ENCODE measurements around the gene TTLL8.

Gene TTLL8

DNA sequence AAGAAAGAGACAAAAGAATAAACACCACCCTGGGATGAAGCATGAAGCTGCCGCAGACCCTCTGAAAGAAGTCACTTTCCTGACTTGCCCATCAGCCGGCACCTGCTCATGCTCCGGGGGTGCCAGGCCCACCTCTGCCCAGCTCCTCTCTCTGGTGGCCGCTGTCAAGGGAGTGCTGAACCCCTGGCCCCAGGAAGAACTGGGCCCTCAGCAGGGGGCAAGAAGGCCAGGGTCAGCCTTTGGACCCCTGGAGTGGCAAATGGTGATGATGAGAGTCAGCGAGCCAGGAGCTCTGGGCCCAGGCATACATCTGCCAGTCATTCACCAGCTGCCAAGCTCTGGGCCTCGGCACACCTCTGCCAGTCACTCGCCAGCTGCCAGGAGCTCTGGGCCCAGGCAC lies 17.4 kb downstream of the TTLL8 start:
- no peak for DNase-seq

DNA sequence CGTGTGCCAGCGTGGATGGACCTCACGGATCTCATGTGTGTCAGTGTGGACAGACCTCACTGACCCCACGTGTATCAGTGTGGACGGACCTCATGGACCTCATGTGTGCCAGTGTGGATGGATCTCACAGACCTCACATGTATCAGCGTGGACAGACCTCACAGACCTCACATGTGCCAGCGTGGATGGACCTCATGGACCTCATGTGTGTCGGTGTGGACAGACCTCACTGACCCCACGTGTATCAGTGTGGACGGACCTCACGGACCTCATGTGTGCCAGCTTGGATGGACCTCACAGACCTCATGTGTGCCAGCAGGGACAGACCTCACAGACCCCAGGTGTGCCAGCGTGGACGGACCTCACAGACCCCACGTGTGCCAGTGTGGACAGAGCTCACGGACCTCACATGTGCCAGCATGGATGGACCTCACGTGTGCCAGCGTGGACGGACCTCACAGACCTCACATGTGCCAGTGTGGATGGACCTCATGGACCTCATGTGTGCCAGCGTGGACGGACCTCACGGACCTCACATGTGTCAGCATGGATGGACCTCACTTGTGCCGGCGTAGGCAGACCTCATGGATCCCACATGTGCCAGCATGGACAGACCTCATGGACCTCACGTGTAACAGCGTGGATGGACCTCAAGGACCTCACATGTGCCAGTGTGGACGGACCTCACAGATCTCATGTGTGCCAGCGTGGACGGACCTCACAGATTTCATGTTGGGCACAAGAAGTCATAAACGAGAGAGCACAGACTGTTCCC lies 18.2 kb downstream of the TTLL8 start:
- no peak for DNase-seq

DNA sequence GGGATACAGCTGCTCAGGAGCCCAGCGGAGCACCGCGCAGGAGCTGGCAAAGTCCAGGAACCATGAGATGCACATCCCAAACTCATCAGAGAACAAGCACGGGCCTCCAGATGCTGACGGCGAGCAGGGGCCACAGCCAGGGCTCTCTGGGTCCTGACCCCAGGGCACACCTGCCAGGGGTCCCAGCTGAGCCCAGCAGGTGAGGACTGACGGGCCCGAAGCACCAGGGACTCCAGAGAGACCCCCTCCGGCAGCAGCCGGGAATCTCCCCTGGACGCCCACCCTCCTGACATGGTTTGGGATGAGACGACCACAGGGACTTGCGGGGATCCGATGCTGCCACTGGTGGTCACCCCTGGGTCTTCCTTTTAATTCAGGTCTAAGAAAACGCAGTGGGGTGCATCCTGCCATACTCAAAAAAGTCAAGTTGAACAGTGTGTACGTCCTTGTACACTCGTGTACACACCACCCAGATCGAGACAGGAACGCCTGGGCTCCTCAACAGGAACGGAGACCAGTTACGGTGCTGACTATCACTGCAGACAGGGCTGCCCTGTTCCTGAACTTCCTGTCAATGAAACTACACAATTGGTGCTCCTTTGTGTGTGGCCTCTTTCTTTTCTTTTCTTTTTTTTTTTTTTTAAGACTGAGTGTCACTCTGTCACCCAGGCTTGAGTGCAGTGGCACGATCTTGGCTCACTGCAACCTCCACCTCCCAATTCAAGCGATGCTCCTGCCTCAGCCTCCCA lies 21.9 kb downstream of the TTLL8 start:
- no peak for DNase-seq

DNA sequence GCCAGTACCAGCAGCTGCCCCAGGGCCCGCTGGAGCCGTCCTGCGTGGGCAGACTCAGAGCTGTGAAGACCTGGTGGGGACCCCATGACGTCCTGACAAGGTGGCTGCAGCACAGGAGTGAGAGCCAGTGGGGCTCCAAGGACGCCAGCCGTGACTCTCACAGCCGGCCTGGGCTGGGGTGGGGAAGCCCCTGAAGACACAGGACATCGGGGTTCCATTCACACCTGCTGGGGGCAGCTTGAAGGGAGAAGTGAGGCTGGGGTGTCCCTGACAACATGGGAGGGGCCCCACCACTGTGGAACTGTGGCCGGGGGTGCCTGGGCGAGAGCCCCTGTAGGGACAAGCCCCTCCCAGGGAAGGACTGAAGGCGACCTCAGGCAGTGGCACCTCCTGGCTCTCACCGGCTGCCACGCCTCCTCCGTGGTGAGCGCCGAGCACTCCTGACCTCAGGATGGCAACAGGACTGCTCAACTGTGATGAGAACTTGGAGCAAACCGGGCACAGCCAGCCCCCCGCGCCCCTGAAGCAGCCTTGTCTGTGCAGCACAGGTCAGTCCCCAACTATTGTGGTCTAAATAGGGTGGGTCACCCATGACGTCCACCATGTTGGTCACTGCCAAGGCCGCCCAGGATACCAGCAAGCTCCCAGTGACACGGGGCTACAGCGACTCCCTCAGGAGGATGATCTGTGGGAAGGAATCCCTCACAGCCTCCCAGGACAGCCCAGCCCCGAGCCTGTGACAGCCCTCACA lies 22.8 kb downstream of the TTLL8 start:
- no peak for DNase-seq

DNA sequence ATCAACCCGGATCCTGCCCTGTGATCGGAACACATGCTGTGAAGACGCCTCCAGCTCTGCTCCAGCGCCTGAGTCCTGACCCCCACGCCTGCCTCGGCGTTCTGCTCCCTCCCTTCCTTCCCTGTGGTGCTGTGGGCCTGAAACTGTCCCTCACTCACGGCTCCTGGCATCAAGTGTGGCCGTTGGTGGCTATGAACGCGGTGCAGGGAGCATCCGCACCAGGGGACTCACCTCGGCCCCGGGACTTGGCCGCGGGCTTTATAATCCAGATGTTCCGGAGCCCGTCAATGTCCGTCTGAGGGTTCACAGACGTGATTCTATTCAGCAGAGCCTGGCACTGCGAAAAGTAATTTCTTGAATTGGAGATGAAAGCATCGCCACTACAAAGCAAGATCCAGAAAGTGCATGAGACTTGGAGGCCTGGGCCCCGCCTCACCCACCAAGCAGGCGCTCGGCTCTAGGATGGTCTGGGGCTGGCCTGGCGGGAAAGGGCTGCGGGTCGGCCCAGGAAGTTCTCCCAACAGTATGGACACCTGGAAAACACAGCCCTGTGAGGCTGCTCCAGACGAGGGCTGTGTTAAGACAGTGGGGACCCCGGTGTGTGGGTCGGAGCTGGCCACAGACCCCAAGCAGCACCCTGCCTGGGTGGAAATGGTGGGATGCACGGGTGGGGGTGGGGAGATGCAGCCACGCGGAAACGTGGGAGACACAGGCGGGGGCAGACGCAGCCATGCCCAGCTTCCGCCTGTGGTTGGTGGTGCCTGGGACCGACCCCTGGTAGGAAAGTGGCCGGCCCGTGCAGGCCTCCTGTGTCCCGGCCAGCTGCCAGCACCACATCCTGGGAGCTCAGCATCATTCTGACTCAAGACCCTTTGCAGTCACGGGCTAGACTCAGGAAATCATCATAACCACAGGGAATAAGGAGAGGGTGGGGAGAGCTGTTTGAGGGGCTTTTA lies 23.7 kb downstream of the TTLL8 start:
- DNase-seq: no peak

DNA sequence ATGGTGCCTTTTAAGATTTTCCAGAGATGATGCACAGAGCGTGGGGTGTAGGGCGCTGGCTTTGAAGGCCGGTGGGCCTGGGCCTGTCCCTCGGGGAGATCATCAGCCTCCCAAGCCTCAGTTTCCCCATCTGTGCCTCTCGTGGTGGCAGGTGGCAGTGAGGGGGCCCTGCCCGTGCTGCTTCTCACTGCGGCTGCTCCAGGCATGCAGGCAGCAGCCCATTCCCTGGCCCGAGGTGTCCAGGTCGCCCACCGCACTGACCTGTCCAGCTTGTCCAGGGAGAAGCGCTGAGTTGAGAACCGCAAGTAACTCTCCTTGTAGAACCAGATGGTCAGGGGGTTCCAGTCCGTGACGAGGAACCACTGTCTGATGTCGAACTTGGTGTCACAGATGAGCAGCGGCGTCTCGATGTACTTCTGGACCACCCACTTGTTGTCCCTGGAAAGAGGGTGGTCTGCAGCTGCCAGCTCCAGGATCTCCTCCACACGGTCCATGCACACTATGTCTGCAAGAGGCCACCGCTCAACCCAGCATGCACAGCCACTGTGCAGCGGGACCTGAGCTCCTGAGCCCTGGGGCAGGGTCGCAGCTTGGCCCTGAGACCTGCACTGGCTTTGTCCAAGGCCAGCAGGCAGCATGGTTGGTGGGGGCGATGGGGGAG lies 25.0 kb downstream of the TTLL8 start:
- no peak for DNase-seq

DNA sequence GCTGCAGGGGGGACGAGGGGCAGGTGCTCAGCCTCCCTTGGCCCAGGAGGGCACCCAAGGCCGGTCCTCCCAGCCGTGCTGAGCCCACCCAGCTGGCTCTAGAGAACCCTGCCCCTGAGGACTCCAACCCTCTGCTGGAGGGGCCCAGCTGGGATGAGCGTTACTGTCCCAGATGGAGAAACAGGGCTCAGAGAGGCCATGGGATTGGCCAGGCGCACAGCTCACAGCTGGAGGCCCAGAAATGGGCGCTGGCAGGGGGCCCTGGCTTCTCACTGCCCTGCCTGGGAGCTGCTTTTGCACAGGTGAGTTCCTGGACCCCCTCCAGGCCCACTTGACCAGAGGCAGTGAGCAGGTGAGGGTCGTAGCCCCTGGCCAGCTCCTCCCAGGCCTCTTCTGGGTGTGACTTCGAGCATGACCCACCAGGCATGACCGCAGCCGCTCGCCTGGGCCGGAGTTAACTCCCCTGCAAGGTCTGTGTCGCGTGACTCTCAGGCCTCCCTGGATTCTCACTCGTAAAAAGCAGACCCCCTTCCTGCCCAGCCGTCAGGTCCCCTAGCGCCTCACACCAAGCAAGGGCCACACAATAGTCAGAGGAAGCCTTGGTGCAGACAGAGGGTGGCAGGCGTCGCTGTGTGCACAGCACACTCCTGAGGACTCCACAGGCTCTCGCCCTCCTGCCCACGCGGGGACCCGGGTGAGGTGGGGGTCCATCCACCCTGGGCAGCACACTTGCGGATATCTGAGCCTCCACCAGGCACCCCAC lies 25.8 kb downstream of the TTLL8 start:
- DNase-seq: no peak

DNA sequence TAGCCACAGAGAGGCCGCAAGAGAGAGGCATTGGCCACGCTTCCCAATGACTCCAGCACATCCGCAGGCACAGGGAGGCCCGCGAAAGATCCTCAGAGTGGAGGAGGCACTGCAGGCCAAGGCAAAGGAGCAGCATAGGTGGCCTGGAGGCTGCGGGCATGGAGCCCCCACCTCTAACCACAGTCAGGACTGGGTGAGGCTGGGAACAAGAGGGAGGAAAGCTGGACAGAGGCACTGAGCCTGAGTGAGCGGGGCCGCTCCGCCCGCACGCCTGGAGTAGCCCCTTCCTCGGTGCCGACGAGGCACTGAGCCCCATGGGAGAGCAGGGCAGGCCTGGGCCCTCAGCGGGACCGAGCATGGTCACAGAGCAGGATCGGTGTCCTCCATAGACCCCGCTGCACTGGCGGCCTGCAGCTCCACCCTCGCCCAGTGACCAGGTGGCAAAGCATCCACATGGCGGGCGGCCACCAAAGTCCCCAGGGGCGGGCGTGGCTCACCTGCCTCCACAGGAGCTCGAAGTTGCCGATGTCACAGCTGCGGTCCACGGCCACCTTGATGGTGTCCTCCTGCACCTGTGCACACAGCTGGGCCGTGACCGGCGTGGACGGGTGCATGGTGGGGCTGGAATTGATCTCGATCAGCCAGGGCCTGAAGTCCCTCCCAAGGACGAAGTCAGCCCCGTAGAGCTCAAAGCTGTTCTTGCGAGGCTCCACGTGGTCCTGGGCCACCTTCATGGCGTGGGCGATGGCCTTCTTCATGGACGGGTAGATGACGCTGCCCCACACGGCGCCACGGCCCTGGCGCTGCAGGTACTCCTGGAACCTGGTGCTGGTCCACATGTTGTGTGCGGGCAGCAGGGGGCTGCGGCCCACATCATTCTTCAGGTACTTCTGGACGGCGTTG lies 26.7 kb downstream of the TTLL8 start:
- DNase-seq: no peak

DNA sequence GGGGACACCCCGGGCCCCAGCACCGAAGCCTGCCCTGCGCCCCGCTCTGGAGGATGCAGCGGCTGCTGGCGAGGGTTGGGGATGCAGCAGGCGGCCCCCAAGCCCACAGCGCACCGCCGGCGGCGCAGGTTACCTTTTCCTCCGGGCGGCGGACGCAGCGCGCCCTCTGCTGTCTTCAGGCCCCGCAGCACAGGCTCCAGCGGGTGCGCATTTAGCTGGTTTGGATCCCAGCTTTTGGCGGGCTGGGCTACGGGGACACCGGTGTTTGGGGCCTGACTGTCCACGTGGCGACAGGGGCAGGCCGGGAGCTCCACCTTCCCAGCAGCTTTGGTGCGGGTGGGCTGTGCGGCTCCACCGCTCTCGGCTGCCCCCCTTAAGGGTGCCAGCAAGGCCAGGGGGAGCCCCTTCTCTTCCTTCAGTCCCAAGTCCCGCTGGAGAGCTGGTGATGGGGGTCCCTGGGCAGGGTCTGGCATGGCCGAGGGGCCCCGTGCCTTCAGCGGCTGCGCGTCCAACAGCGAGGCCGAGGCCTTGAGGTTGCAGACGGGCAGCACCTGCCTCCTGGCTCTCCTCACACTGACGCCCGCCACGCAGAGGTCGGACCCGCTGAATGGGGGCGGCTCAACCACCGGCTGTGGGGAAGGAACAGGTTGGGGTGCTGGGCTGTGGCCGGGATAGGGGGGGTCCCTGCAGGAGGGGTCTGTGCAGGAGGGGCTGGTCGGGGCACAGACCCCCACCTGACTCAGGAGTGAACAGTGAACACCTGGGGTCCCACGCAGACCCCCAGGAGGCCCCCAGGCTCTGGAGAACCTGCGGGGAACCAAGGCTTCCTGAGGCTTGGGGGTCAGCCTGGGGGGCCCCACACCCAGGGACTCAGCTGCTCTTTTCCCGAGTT lies 27.6 kb downstream of the TTLL8 start:
- DNase-seq: peak; percentile 71

DNA sequence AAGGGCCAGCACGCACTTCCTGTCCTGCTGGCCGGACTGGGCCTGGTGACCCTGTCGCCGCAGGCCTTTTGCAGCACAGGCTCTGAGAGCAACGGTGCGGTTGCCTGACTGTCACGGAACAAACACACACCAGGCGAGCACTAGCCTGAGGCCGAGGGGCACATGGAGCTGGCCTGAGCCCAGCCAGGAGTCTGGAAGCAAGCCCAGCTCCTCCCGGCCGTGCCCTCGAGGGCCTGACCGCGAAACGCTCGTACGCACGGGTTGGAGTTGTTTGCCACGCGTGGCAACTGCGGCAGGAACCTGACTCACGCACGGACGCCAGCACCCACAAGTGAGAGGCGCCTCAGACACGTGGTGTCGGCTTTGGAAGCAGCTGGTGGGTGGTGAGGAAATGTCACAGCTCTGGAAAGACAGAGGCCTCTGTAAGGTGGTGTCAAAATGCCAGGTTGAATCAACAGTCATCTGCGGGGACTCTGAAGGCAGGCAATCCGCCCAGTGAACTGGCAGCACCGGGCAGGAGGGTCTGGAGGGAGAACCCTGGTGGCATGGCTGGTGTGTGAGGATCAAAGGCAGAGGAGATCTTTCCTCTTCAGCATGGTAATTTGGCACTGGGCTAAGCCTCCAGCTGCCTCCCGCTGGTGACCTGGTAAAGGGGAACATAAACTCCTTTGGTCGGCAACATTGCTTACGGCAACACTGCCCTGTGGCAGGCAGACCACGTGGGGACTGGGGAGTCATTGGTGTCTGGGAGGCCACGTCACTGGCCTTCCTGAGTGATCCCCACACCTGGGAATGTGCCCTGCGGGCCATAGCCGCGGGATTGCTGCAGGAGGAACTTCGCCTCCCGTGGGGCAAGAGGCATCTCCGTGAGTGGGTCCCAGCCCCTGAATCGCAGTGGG lies 30.2 kb downstream of the TTLL8 start:
- no peak for DNase-seq

DNA sequence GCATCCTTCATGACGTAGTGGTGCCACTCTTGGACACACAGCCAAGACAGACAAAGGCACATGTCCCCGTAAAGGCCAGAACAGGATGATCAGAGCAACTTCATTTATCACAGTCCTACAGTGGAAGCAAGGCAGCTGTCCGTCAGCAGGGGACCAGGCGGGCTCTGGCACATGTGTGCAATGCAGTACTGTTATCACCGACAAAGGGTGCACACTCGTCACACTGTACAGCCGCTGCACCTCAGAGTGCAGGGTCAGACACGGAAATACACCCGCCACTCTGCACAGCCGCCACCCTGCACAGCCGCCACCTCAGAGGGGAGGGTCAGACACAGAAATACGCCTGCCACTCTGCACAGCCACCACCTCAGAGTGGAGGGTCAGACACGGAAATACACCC lies 32.1 kb downstream of the TTLL8 start:
- no peak for DNase-seq

DNA sequence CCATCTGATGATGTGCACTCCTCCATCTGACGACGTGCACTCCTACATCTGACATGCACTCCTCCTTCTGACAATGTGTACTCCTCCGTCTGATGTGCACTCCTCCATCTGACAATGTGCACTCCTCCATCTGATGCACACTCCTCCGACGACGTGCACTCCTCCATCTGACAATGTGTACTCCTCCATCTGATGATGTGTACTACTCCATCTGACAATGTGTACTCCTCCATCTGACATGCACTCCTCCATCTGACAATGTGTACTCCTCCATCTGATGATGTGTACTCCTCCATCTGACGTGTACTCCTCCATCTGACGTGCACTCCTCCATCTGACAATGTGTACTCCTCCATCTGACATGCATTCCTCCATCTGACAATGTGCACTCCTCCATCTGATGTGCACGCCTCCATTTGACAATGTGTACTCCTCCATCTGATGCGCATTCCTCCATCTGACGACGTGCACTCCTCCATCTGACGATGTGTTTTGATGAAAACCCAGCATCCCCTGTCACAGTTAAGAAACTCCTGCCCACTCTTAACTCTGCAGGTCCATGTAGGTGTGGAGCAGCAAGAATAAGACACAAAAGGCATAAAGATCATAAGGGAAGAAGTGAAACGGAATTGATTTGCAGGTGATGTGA lies 35.8 kb downstream of the TTLL8 start:
- no peak for DNase-seq

DNA sequence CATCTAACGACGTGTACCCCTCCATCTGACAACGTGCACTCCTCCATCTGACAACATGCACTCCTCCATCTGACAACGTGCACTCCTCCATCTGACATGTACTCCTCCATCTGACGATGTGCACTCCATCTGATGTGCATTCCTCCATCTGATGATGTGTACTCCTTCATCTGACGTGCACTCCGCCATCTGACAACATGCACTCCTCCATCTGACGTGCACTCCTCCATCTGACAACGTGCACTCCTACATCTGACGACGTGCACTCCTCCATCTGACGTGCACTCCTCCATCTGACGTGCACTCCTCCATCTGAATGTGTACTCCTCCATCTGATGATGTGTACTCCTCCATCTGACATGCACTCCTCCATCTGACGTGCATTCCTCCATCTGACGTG lies 37.5 kb downstream of the TTLL8 start:
- no peak for DNase-seq

DNA sequence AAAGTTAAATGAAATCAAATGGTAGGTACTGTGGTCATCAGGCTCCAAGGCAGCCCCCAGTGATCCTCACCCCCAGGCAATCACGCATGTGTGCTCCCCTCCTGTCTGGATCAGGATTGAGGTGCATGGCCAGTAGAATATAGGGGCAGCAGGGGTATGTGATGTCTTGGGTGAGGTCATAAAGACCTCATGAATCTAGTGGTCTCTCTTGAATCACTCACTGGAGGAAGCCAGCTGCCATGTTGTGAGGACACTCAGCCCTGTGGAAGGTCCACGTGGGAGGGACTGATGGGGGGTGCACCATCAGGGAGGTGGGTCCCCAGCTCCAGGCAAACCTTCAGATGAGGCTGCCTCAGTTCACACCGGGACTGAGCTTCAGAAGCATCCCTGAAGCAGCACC lies 38.8 kb downstream of the TTLL8 start:
- DNase-seq: peak; percentile 30

DNA sequence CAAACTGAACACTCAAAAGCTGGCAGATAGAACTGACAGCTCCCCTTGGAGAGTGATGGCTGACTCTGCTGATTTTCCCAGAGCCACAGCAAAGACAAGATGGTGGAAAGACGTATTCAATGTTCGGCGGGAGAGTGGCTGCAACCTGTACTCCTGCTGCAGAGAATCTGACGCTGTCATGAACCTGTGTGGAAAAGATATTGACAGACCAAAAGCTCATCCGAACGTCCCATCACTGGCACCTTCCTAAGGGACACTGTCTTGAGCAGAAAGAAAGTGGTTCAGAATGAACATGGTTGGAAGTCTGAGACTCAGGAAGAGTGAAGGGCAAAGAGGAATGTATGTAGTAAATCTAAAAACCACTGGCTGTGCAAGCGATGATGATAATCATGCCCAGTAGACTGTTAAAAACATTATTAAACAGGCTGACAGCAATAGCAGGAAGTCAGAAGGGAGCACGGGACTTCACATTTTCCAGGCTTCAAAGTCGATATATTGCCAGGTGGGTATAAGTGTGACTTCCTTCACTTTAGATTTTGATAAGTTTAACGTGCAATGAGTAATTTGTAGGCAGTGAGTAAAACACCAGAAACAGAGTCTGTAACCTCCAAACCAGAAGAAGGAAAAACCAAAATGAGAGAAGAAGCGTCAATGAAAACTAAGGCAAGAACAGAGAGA lies 39.4 kb downstream of the TTLL8 start:
- no peak for DNase-seq

DNA sequence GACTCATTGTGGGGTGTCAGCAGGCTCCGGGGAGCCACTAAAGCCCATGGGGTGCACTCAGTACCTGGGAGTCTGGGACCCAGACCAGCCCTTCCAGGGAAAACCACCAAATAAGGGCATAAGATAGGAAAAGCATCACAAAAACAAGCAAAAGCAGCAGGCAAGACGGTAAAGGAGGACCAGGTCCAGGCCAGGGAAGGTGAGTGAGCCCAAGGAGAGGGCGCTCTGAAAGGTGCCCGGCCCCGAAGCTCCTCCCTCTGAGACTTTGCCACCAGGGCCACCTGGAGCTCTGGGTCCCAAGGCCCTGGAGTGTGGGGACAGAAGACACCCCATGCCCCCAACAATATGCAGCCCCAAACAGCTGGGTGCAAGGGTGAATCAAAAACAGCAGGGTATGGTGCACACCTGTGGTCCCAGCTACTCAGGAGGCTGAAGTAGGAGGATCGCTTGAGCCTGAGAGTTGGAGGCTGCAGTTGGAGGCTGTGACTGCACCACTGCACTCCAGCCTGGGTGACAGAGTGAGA lies 40.3 kb downstream of the TTLL8 start:
- no peak for DNase-seq

Measured in right forelimb (tissue), 1 donor.